HEK293 (cell line): ENCODE results near the gene MADCAM1.

ENCODE experiments used
- BCL11A ChIP-seq: fragments of 450-650 bp; formaldehyde crosslinking; IDR thresholded peaks from 2 replicates; pipeline ENCODE4 v1.5.1; 2016; ENCODE audit warnings: low read depth, missing biosample characterization, missing genetic modification characterization
- PRDM1 ChIP-seq: fragments of 450-650 bp; formaldehyde crosslinking; IDR thresholded peaks from 2 replicates; pipeline ENCODE4; 2016; ENCODE audit warnings: missing biosample characterization, missing genetic modification characterization
- SP2 ChIP-seq: fragments of 450-650 bp; formaldehyde crosslinking; IDR thresholded peaks from 2 replicates; pipeline ENCODE4 v1.5.1; 2016; ENCODE audit warnings: missing biosample characterization, missing genetic modification characterization
- TSHZ1 ChIP-seq: fragments of 450-650 bp; formaldehyde crosslinking; IDR thresholded peaks from 2 replicates; pipeline ENCODE4 v1.5.1; 2016; ENCODE audit warnings: missing biosample characterization, missing genetic modification characterization, borderline replicate concordance
- ZFP3 ChIP-seq: fragments of 450-650 bp; formaldehyde crosslinking; IDR thresholded peaks from 2 replicates; pipeline ENCODE4 v1.5.1; 2016; ENCODE audit warnings: low read depth, missing biosample characterization, missing genetic modification characterization
- ZFP37 ChIP-seq: fragments of 450-650 bp; formaldehyde crosslinking; IDR thresholded peaks from 2 replicates; pipeline ENCODE4 v1.5.1; 2016; ENCODE audit warnings: missing biosample characterization, missing genetic modification characterization
- ZNF157 ChIP-seq: fragments of 450-650 bp; formaldehyde crosslinking; IDR thresholded peaks from 2 replicates; pipeline ENCODE4 v1.5.1; 2016; ENCODE audit warnings: missing biosample characterization, missing genetic modification characterization
- ZNF292 ChIP-seq: fragments of 450-650 bp; formaldehyde crosslinking; IDR thresholded peaks from 2 replicates; pipeline ENCODE4 v1.5.1; 2016; ENCODE audit warnings: low read depth, missing biosample characterization, missing genetic modification characterization, borderline replicate concordance
- ZNF350 ChIP-seq: fragments of 450-650 bp; formaldehyde crosslinking; IDR thresholded peaks from 2 replicates; pipeline ENCODE4 v1.5.0; 2017; ENCODE audit warnings: missing biosample characterization, mild to moderate bottlenecking, missing genetic modification characterization
- ZNF629 ChIP-seq: fragments of 450-650 bp; formaldehyde crosslinking; IDR thresholded peaks from 2 replicates; pipeline ENCODE4 v1.5.1; 2017; ENCODE audit warnings: missing biosample characterization, missing genetic modification characterization
- ZSCAN18 ChIP-seq: fragments of 450-650 bp; formaldehyde crosslinking; IDR thresholded peaks from 2 replicates; pipeline ENCODE4 v1.5.1; 2016; ENCODE audit warnings: missing biosample characterization, missing genetic modification characterization
- TF ChIP-seq, protein P1 (sequence below): fragments of 450-650 bp; formaldehyde crosslinking; IDR thresholded peaks from 2 replicates; pipeline ENCODE4 v1.5.1; 2016; ENCODE audit warnings: missing biosample characterization, missing genetic modification characterization
- TF ChIP-seq, protein P2 (sequence below): fragments of 450-650 bp; formaldehyde crosslinking; IDR thresholded peaks from 2 replicates; pipeline ENCODE4 v1.5.1; 2016; ENCODE audit warnings: missing biosample characterization, missing genetic modification characterization

DNA sequence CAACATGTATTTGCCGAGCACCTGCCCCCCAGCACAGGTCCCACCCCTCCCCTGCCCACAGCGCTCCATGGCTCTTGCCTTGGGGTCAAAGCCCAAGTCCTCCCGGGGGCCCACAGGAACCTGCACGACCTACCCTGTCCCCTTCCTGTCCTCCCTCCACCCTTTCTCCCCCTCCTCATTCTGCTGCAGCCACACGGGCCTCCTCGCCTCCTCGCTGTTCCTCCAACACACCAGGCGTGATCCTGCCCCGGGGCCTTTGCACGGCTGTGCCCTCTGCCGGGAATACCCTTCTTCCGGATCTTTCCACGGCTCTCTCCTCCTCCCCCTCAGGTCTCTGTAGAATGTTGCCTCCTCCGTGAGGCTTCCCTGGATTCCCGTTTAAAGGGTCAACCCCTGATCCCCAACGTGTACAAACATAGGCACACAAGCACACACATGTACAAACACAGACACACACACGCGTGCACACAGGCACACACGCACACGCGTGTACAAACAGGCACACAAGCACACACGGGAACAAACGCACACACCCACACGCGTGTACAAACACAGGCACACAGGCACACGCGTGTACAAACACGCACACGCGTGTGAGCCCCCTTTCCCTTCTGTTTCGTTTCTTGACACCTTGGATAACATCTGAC is 2.8 kb downstream of the MADCAM1 start:
- TF ChIP-seq ZNF292 (tag by site-specific recombination), result no peak
- TF ChIP-seq, protein P1, sequence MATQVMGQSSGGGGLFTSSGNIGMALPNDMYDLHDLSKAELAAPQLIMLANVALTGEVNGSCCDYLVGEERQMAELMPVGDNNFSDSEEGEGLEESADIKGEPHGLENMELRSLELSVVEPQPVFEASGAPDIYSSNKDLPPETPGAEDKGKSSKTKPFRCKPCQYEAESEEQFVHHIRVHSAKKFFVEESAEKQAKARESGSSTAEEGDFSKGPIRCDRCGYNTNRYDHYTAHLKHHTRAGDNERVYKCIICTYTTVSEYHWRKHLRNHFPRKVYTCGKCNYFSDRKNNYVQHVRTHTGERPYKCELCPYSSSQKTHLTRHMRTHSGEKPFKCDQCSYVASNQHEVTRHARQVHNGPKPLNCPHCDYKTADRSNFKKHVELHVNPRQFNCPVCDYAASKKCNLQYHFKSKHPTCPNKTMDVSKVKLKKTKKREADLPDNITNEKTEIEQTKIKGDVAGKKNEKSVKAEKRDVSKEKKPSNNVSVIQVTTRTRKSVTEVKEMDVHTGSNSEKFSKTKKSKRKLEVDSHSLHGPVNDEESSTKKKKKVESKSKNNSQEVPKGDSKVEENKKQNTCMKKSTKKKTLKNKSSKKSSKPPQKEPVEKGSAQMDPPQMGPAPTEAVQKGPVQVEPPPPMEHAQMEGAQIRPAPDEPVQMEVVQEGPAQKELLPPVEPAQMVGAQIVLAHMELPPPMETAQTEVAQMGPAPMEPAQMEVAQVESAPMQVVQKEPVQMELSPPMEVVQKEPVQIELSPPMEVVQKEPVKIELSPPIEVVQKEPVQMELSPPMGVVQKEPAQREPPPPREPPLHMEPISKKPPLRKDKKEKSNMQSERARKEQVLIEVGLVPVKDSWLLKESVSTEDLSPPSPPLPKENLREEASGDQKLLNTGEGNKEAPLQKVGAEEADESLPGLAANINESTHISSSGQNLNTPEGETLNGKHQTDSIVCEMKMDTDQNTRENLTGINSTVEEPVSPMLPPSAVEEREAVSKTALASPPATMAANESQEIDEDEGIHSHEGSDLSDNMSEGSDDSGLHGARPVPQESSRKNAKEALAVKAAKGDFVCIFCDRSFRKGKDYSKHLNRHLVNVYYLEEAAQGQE (tag by site-specific recombination), result no peak
- TF ChIP-seq, protein P2, sequence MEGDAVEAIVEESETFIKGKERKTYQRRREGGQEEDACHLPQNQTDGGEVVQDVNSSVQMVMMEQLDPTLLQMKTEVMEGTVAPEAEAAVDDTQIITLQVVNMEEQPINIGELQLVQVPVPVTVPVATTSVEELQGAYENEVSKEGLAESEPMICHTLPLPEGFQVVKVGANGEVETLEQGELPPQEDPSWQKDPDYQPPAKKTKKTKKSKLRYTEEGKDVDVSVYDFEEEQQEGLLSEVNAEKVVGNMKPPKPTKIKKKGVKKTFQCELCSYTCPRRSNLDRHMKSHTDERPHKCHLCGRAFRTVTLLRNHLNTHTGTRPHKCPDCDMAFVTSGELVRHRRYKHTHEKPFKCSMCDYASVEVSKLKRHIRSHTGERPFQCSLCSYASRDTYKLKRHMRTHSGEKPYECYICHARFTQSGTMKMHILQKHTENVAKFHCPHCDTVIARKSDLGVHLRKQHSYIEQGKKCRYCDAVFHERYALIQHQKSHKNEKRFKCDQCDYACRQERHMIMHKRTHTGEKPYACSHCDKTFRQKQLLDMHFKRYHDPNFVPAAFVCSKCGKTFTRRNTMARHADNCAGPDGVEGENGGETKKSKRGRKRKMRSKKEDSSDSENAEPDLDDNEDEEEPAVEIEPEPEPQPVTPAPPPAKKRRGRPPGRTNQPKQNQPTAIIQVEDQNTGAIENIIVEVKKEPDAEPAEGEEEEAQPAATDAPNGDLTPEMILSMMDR (tag by site-specific recombination), result no peak
- no peak for TF ChIP-seq ZFP37 (tag by site-specific recombination)
- TF ChIP-seq ZNF157, result no peak
- no peak for TF ChIP-seq ZFP3
- no peak for TF ChIP-seq SP2
- TF ChIP-seq PRDM1, result no peak
- TF ChIP-seq TSHZ1 (tag by site-specific recombination), result no peak
- no peak for TF ChIP-seq ZNF629 (tag by site-specific recombination)
- TF ChIP-seq BCL11A (tag by site-specific recombination), result no peak
- TF ChIP-seq ZSCAN18 (tag by site-specific recombination), result no peak
- no peak for TF ChIP-seq ZNF350 (tag by site-specific recombination)
